ENCODE measurements around the gene GJB2.

Gene GJB2

DNA sequence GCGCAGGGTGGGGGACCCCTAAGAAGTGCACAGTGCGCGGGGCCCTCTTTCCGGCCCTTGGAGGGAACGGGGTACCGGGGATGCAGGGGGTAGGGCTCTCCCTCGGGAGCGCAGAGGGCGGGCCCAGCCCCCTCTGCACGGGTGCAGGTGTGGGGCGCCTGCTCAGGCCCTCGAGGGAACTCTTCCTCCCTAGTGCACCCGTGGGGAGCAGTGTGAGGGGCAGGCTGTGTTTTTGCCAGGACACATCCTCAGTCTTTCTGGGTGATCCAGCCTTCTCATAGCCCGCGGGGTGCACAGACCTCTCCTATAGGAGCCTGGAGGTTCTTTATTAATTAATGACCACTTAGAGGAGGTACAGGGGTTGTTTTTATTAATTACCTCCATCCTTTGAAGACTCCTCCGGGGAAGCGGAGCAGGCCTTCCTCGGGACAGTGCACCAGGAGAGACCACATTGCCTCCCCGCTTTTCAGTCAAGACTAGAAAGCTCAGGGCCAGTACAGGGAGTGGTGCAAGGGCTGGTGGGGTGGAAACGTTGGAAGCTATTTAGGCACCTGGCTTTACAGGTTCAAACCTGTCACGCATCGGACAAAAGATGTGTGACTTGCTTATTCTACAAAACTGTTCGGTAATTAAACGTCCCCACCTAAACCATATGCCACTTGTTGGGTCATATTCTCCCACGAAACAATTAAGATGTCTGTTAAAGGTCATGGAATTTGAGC lies 40.0 kb upstream of the GJB2 start:
- Histone ChIP-seq H3K4me3 (ENCODE audit: low read length, poor library complexity, severe bottlenecking) (no peak overlapping the region), H3F3A (ENCODE audit: low read depth) (no peaks in the 10 kb centered on the region), H3K9me3 (ENCODE audit: insufficient read depth, low read depth, low read length) (no peaks in the 10 kb centered on the region), H3K4me1 (ENCODE audit: insufficient read depth, low read length, poor library complexity, severe bottlenecking) (no peaks in the 10 kb centered on the region), H4K20me1 (ENCODE audit: insufficient read depth, low read length, poor library complexity, severe bottlenecking) (no peaks in the 10 kb centered on the region), H3K4me2 (ENCODE audit: low read depth, low read length, poor library complexity, severe bottlenecking) (no peak overlapping the region), H3K9ac (ENCODE audit: low read depth, low read length, poor library complexity, severe bottlenecking) (no peak overlapping the region), H3K27me3 (ENCODE audit: insufficient read depth, low read length, poor library complexity, severe bottlenecking) (no peaks in the 10 kb centered on the region), H2AFZ (ENCODE audit: low read length) (no peak overlapping the region), H3K9me2 (replicated peaks; ENCODE audit: low read depth, low read length) (no peaks in the 10 kb centered on the region), H3K36me3 (ENCODE audit: insufficient read depth, low read length) (no peaks in the 10 kb centered on the region), H3K79me2 (ENCODE audit: insufficient read depth, low read length) (no peaks in the 10 kb centered on the region)
- TF ChIP-seq, protein P1, sequence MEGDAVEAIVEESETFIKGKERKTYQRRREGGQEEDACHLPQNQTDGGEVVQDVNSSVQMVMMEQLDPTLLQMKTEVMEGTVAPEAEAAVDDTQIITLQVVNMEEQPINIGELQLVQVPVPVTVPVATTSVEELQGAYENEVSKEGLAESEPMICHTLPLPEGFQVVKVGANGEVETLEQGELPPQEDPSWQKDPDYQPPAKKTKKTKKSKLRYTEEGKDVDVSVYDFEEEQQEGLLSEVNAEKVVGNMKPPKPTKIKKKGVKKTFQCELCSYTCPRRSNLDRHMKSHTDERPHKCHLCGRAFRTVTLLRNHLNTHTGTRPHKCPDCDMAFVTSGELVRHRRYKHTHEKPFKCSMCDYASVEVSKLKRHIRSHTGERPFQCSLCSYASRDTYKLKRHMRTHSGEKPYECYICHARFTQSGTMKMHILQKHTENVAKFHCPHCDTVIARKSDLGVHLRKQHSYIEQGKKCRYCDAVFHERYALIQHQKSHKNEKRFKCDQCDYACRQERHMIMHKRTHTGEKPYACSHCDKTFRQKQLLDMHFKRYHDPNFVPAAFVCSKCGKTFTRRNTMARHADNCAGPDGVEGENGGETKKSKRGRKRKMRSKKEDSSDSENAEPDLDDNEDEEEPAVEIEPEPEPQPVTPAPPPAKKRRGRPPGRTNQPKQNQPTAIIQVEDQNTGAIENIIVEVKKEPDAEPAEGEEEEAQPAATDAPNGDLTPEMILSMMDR (conservative IDR thresholded peaks at IDR 0.05; ENCODE audit: low read length), result no peak
- no peak for TF ChIP-seq EZH2phosphoT487 (IDR thresholded peaks at IDR 0.05; ENCODE audit: borderline replicate concordance)

DNA sequence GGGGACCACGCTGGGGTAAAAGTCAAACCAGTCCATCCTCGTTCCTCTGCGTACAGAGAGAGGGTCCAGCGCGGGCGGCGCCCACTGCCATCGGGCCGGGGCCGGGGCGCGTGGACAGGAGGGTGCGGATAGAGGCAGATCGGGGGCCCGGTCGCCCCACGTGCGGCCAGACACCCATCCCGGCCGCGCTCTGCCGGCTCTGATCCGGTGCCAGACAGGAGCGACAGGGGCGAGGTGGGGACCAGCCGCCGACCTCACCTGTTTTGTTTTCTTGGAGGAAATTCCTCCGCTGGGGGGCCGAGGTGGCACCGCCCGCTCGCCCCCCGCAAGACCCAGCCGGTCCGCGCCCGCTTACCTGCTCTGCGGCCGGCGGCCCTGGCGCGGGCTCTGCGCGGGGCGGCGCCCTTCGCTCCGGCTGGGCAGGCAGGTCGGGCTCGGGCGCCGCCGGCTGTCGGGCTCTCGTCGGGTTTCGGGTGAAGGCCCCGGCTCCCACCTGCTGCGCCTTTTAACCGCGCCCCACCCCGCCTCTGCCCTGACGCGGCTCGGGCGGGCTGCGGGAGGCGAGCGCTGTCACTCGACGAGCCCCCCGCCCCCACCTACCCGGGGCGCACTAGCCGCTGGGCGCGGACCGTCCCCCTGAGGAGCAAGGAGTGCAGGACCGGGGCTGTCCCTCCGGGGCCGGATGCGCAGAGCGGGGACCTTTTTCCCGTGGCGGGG lies 39.3 kb upstream of the GJB2 start, which contains the start of gene GJB6:
GJB6 (minus strand) TSS at position 481 of the 717 bp plus-strand sequence. CDS start 8,839 bp downstream, outside the sequence.
- Histone ChIP-seq H3K79me2 (ENCODE audit: insufficient read depth, low read length) (no peaks in the 10 kb centered on the region), H2AFZ (ENCODE audit: low read length) (no peak within 1 kb of the TSS), H3K9ac (ENCODE audit: low read depth, low read length, poor library complexity, severe bottlenecking) (no peak within 1 kb of the TSS), H3K4me3 (ENCODE audit: low read length, poor library complexity, severe bottlenecking) (no peak within 1 kb of the TSS), H3K36me3 (ENCODE audit: insufficient read depth, low read length) (no peaks in the 10 kb centered on the region), H3K4me2 (ENCODE audit: low read depth, low read length, poor library complexity, severe bottlenecking) (no peak within 1 kb of the TSS), H3K9me2 (replicated peaks; ENCODE audit: low read depth, low read length) (no peaks in the 10 kb centered on the region), H3K9me3 (ENCODE audit: insufficient read depth, low read depth, low read length) (no peaks in the 10 kb centered on the region), H4K20me1 (ENCODE audit: insufficient read depth, low read length, poor library complexity, severe bottlenecking) (no peaks in the 10 kb centered on the region), H3F3A (ENCODE audit: low read depth) (no peaks in the 10 kb centered on the region), H3K4me1 (ENCODE audit: insufficient read depth, low read length, poor library complexity, severe bottlenecking) (no peaks in the 10 kb centered on the region), H3K27me3 (ENCODE audit: insufficient read depth, low read length, poor library complexity, severe bottlenecking) (no peaks in the 10 kb centered on the region)
- TF ChIP-seq, protein P1 (conservative IDR thresholded peaks at IDR 0.05; ENCODE audit: low read length), result no peak
- TF ChIP-seq EZH2phosphoT487 (IDR thresholded peaks at IDR 0.05; ENCODE audit: borderline replicate concordance), result no peak

DNA sequence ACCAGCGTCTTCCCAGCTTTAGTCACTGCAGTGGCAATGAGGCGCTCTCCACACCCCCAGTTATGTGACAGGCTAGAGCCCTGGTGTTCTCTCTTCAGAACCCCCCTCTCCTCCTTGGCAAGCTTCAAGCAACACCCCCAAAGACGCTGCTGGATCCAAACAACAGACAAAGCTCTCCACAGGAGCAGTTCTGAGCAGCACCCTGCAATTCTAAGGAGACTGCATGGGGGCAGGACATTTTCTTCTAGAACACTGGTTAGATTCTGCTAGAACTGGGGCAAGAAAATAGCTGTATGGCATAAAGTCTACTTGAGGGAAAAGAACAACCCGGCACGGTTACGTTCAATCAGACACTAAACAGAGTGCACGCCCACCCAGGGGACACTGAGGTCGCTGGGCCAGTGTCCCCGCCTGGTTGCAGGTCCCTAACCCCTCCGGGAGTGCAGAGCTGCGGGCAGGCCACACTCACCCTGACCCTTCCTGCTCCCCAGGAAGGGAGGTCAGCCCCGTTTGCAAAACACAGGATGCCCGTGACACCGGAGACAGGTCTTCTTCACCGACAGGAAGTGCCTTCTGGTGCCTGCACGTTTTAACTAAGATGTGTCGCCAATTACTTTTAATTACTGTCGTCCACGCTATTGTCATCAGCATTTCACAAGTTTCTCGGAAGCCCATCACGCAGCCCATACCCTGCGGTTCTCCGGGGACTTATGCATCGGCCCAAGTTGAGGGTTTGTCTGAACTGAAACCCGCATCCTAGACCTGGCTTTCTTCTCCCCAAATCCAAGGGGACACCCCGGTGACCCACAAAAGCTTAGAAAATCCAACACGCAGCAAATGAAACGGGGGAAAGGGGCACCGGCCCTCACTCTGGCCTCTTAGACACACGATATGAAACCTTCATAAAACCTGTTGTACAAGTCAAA lies 38.4 kb upstream of the GJB2 start:
- Histone ChIP-seq H2AFZ (ENCODE audit: low read length) (no peak overlapping the region), H4K20me1 (ENCODE audit: insufficient read depth, low read length, poor library complexity, severe bottlenecking) (no peaks in the 10 kb centered on the region), H3K36me3 (ENCODE audit: insufficient read depth, low read length) (no peaks in the 10 kb centered on the region), H3K4me3 (ENCODE audit: low read length, poor library complexity, severe bottlenecking) (no peak overlapping the region), H3K9me2 (replicated peaks; ENCODE audit: low read depth, low read length) (no peaks in the 10 kb centered on the region), H3K9me3 (ENCODE audit: insufficient read depth, low read depth, low read length) (no peaks in the 10 kb centered on the region), H3K4me2 (ENCODE audit: low read depth, low read length, poor library complexity, severe bottlenecking) (no peak overlapping the region), H3K4me1 (ENCODE audit: insufficient read depth, low read length, poor library complexity, severe bottlenecking) (no peaks in the 10 kb centered on the region), H3K27me3 (ENCODE audit: insufficient read depth, low read length, poor library complexity, severe bottlenecking) (no peaks in the 10 kb centered on the region), H3F3A (ENCODE audit: low read depth) (no peaks in the 10 kb centered on the region), H3K79me2 (ENCODE audit: insufficient read depth, low read length) (no peaks in the 10 kb centered on the region), H3K9ac (ENCODE audit: low read depth, low read length, poor library complexity, severe bottlenecking) (no peak overlapping the region)
- TF ChIP-seq EZH2phosphoT487 (IDR thresholded peaks at IDR 0.05; ENCODE audit: borderline replicate concordance), result no peak
- TF ChIP-seq, protein P1 (conservative IDR thresholded peaks at IDR 0.05; ENCODE audit: low read length), result no peak

Data from Loucy (cell line).